PC-9 (cell line): Measurements from ENCODE around the gene HPS3.

ENCODE experiments used
- CTCF ChIP-seq: fragments of 200-600 bp; sonication (generic); conservative IDR thresholded peaks from 2 replicates; pipeline ENCODE4 v1.6.1; 2017; ENCODE audit warnings: mixed run types, antibody characterized with exemption, mild to moderate bottlenecking, moderate library complexity
- EZH2 ChIP-seq: fragments of 200-600 bp; sonication (generic); IDR thresholded peaks from 2 replicates; pipeline ENCODE4 v1.8.0; 2017; ENCODE audit warnings: antibody characterized with exemption, low read depth

DNA sequence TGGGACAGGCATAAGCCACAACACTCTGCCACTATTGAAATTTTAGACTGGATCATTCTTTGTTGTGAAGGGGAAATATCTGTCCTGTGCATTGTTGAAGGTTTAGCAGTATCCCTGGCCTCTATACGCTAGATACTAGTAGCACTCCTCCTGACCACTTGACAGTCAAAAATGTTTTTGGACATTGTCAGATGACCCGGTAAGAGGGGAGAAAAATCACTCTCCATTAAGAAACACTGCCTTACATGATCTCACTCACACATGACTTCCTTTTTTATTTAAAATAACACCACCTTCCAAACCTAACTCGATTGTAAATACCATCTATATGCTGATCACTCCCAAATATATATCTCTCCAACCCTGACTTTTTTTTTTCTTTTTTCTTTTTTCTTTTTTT lies 27.8 kb upstream of the HPS3 start:
- TF ChIP-seq CTCF = no peak
- no peak for TF ChIP-seq EZH2
